Daoy (cell line): ENCODE results near the gene P2RX1. TPM values are rescaled to one million over a fixed set of nuclear protein-coding genes. Genes with fewer than 3 reads are reported as not detected.
"Not testable (repeated sequence)": the region's sequence is repeated elsewhere in the genome, so short reads cannot be mapped to it uniquely, and the experiment has no call there.

ENCODE experiments used
- DNase-seq: peaks from one replicate; pipeline ENCODE4 v3.0.0-alpha.2; 2015; ENCODE audit warnings: low read depth
- total RNA-seq: library from RNA; depleted of rRNA; stranded (reverse); fragments of >200 nt; shearing (Covaris generic); gene quantifications from 2 replicates; pipeline ENCODE4 v1.2.3, GENCODE V29; 2014

P2RX1 gene
- total RNA-seq, 1 experiment from 2014 or later, result not detected

DNA sequence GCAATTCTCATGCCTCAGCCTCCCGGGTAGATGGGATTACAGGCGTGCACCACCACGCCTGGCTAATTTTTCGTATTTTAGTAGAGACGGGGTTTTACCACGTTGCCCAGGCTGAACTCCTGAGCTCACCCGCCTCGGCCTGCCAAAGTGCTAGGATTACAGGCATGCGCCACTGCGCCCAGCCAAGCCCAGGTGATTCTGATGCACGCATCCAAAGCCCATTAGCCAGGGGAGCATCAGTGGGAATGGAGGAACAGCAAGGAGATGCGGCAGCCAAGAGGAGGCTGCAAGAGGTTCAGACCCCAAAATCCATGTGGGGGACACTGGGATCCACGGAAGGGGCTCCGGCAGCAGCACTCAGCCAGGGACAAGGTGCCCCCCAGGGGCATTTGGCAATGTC is 35.9 kb upstream of the P2RX1 start:
- DNase-seq, result no peak

DNA sequence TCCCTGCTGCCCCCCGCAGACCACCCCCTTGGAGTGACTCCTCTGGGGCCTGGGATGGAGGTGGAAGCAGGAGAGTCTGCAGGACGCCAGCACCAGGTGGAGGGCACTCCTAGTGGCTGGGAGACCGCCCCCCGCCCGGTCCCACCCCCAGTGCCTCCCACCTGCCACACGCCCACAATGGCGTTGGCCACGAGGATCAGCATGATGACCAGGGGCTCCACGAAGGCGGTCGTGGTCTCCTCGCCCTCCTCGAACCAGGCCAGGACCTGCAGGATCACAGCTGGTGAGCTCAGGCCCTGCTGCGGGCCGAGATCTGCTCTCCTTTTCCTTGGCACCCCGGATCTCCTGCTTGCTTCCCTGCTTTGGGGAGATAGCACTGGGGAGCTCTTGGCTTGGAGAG is 35.2 kb upstream of the P2RX1 start:
- DNase-seq, result no peak

DNA sequence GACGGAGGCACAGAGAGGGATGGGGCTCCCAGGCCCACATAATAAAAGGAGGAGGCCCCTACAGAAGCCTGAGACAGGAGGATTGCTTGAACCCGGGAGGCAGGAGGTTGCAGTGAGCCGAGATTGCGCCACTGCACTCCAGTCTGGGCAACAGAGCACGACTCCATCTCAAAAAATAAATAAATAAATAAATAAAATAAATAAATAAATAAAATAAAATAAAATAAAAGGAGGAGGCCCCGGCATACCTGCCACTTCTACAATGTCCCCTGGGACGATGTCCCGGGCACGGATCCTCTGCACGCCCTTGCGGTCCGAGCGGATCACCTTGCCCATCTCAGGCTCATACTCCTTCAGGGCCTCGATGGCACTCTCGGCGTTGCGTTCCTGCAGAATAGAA is 34.7 kb upstream of the P2RX1 start:
- no peak for DNase-seq

DNA sequence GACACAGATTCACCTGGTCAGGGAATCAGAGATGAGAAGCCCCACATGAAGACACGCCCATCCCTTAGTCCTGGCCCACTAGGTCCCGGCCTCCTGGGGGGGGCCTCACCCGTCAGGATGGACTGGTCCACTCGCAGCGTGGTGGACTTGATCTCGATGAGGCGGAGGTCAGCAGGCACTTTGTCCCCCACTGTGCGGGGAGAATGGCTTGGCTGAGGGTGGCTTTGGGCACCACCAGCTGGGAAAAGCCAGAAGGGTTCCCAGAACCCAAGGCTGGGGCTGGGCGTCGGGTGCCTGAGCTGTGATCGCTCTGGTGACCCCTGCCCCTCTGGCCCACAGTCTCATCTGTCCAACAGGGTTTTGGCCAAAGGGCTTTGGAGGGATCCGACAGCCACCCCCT is 34.3 kb upstream of the P2RX1 start:
- no peak for DNase-seq

DNA sequence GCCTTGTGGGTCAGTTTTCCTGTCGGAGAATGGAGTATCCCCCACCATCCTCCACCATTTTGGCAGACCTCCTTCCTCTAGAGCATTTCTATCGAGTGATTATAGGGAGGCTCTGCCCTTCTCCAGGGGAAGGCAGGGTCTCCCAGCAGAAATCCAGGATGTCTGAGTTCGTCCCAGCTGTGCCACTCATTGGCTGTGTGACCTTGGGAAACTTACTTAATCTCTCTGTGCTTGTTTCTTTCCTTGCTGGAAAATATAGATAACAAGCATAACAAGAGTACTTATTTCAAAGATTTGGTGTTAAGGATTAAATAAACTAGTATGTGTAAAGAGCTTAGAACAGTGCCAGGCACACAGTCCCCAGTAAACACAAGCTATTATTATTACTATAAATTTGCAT is 33.2 kb upstream of the P2RX1 start:
- DNase-seq, result no peak

DNA sequence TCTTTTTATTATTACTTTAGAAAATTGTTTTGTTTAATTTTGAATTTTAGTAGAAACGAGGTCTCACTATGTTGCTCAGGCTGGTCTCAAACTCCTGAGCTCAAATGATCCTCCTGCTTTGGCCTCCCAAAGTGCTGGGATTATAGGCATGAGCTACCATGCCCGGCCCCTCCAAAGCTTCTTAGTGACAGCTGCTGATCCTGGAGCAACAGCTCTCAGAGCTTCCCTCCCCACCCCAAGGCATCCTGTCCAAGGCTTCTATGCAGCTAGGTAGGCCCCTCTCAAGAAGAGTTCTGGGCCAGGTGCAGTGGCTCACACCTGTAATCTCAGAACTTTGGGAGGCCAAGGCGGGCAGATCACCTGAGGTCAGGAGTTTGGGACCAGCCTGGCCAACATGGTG is 32.3 kb upstream of the P2RX1 start:
- not testable (repeated sequence) for DNase-seq

DNA sequence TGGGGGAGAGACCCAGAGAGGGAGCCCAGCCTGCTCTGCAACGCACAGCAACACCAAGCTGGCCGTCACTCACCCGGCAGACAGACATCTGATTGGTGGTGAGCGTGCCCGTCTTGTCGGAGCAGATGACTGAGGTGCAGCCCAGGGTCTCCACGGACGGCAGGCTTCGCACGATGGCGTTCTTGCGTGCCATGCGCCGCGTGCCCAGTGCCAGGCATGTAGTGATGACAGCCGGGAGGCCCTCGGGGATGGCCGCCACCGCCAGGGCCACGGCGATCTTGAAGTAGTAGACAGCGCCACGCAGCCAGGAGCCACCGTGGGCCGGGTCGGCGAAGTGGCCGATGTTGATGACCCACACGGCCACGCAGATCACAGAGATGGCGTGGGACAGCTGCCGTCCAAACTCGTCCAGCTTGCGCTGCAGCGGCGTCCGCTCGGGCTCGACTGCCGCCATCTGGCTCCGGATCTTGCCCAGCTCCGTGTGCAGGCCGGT is 31.1 kb upstream of the P2RX1 start:
- DNase-seq, result no peak

DNA sequence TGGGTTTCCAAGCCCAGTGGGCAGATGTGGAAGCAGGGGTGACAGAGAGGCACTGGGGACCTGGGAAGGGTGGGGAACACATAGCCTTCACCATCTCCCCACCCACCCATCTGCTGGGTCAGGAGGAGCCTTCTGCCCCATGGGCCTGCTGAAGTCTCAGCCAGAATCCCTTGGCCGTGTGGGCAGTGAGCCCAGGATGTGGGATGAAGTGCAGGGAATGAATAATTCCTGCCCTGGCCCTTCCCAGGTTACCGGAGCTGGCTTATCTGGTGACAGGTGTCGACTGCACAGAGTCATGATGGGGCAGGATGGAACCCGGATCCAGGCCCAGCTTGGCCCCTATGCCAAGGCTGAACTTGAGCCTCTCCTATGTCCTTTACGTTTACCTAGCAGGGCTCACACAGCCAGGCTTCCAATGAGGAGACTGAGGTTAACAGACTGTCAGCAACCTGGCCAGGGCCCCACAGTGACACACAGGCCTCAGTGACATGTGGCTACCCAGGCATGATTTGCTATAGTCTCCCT is 30.5 kb upstream of the P2RX1 start:
- no peak for DNase-seq

DNA sequence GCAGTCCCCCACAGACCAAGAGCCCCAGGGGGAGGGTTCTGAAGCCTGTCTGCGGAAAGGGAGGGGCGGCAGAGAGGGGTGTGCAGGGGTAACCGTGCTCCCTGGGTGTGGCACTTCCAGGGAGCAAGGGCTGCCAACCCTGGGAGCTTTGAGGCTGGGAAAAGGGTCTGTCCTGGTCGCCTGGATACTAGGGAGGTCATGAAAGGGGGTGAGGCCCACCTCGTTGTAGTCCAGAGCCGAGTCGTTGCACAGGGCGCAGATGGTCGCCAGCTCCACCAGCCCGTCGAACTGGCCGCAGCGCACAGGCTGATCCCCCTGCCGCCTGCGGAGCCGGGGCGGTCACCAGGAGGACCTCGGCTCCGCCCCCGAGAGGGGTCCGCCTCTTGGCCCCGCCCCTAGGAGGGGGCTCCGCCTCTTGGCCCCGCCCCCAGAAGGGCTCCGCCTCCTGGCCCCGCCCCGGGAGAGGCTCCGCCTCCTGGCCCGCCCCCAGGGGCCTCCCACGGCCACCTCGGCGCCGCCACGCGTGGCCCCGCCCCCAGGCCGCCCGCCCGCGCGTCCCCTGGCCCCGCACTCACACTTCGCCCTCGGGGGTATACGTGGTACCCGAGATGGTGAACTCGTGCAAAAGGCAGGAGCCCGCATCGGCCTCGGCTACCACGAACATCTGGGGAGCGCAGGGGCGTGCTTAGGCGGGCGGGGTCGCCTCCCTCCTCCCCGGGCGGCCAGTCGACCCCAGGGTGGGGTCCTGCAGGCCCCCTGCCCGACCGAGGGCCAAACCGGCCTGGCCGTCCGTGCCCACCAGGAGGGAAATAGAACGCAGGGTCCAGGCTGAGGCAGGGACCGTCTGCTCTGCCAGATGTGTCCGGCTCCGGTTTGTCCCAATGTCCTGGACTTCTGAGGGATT is 28.5 kb upstream of the P2RX1 start:
- peak; percentile 78 for DNase-seq

DNA sequence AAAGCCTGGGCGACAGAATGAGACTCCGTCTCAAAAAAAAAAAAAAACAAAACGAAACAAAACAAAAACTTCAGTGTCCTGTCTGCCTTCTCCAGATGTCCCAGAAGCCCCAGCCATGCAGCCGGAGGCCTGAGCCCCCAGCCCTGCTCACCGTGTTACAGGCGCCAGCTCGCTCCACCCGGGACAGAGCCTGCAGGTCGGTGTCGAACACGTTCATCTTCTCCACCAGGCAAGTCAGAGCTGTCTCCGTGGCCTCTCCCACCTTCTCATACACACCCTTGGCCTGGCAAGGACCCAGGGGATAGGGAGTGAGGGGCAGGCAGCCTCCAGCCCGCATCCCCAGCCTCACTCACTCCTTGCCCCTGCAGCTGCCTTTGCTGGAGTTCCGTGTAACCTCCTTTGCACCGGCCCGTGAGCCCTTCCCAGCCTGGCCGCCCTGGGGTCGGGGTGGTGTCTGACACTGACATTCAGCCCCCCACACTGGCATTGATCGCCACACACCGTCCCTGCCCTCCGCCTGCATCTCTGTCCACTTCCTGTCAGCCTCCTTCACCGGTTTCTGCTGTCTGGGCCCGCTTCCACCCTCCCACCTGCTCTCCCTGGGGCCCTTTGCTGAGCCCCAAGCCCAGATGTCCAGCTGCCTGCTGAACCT is 27.1 kb upstream of the P2RX1 start:
- DNase-seq, result no peak

DNA sequence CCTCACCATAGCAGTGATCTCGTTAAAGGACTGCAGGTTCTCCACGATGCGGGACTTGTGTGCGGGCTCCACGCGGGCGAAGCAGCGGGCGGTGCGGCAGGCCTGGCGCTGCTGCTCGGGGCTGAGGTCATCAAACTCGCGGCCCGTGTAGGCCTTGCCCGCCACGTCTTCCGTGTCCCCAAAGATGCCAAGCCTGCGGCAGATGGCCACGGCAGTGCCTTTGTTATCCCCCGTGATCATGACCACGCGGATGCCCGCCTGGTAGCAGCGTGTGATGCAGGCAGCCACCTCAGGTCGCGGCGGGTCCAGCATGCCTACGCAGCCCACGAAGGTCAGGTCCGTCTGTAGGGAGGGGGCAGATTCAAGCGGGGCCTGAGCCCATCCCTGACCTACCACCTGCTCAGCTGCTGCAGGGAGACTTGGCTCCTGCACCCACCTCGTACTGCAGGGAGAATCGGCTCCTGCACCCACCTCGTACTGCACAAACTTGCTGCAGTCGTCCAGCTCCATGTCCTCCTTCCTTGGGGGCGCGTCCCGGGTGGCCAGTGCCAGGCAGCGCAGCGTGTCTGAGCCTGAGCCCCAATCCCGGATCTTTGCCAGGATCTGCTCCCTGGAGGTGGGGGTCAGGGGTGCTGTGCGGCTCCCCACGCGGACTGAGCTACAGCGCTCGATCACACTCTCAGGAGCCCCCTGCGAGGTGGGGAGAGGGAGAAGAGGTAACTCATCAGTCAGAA is 24.9 kb upstream of the P2RX1 start:
- no peak for DNase-seq

DNA sequence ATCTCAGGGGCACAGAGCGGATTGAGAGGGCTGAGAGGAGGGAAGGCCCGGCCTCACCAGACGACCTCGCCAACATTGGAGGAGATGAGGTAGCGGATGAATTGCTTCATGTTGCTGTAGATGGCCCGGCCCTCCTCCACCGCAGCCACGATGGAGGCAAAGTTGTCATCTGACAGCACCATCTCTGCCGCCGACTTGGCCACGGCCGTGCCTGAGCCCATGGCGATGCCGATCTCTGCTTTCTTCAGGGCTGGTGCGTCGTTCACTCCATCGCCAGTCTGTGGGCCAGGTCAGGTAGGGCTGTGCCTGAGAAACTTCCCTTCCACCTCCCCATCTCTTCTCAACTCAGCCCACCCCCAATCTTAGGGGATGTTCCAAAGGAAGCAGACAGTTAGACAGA is 21.1 kb upstream of the P2RX1 start:
- no peak for DNase-seq

DNA sequence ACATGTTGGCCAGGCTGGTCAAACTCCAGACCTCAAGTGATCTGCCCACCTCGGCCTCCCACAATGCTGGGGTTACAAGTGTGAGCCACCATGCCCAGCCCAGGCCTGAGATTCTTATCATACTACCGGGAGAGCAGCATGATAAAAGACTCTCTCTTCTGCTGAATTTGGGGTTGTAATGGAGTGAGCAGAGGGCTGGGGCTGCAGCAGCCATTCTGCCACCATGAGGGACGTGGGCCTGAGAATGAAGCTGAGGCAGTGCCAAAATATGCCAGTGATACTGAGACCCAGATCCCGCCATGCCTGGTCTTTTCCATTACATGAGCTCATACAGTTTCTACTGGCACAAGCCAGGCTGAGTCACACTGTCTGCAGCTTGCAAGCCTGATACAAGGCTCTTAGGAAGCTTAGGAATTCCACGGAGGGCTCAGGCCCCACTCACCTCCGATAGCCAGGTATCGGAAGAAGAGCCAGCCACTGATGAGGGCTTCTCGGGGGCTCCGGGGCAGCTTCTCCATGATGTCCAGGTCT is 19.6 kb upstream of the P2RX1 start:
- peak; percentile 67 for DNase-seq

DNA sequence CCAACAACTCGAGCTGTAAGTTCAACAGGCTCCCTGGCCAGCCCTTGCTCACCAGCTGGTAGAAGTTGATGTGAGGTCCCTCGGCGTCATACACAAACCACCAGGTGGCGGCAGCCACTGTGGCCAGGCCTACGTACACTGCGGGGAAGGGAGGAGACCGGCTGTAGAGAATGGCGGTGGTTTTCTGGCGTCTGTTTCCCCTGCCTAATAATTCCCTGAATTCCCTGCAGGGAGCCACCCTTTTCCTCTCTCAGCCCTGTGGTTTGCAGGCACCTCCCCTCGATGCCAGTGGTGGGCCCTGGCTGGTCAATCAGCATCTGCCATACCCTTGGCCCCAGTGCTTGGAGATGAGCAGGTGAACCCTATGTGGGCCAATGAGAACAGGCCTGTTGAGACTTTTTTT is 18.9 kb upstream of the P2RX1 start:
- DNase-seq, result peak; percentile 79

DNA sequence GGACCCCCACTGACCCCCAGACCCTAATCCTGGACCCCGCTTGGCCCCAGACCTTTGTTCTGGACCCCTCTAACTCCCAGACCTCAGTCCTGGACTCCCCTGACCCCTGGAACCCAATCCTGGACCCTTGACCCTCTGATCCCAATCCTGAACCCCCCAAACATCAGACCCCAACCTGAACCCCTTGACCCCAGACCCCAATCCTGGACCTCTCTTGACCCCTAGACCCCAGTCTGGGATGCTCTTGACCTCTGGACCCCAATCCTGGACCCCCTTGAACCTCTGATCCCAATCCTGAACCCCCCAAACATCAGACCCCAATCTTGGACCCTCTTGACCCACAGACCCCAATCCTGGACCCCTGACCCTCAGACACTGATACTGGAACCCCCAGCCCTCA is 13.5 kb upstream of the P2RX1 start:
- DNase-seq, result no peak

DNA sequence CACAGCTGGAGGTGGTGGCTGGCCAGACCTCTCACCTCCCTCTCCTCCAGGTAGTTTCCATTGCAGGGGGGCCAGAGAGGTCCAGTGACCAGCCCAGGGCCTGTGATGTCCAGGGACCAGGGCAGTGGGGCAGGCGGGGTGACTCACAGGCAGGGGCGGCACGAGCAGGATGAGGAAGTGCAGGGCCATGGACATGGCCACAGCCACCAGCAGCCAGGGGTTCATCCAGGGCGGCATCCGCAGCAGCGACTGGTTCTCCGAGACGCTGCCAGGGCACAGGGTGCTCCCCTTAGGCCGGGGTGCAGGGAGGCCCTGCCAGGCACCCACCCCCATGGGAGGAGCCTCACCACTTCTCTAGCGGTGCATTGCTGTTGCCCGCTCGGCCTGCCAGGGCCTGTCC is 12.9 kb upstream of the P2RX1 start:
- no peak for DNase-seq

DNA sequence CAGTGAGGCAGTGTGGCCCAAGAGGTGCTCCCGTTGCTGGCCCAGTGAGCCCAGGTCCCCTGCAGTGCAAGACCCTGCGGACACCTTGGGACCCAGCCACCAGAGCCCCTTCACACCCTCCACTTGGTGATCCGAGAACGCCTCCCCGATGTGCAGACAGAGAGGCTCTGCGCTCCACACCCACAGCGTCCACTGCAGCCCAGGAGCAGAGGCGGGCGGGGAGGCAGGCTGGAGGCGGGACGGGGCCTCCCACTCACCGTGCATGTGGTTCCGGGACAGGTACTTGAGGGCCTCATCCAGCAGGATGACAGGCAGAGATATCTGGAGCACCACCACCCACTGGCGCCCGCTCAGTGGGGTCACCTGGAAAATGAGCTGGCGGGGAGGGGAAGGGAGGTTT is 12.1 kb upstream of the P2RX1 start:
- DNase-seq, result no peak

DNA sequence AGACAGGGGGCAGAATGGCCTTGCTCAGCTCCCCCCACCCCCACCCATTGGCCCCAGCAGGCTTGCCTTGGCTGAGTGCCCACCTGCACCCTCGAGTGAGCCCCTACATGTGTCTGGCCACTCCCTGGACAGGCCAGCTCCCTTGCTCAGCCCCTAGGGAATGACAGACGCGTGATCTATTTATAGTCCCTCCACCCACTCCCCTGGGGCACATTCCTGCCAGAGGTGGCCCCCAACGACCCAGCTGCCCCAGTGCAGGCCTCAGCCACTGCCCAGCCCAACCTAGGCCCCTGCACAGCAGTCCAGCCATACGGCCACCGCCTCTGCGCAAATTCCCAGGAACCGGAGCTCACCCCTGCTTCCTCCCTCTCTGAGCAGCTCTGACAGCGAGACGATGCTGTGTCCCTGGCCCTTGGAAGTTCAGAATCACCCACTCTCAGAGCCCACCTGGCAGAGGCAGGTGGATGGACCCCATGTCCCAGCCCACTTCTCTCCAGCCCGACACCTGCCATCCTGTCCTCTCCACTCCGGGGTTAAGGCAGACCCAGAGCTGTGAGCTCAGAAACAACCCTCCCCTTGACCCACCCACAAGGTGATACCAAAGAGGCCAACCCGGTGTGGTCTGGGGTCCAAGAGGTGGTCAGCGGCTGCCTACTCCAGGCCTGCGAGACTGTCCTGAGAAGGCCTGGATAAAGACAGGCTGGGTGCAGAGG is 11.5 kb upstream of the P2RX1 start:
- DNase-seq, result no peak

DNA sequence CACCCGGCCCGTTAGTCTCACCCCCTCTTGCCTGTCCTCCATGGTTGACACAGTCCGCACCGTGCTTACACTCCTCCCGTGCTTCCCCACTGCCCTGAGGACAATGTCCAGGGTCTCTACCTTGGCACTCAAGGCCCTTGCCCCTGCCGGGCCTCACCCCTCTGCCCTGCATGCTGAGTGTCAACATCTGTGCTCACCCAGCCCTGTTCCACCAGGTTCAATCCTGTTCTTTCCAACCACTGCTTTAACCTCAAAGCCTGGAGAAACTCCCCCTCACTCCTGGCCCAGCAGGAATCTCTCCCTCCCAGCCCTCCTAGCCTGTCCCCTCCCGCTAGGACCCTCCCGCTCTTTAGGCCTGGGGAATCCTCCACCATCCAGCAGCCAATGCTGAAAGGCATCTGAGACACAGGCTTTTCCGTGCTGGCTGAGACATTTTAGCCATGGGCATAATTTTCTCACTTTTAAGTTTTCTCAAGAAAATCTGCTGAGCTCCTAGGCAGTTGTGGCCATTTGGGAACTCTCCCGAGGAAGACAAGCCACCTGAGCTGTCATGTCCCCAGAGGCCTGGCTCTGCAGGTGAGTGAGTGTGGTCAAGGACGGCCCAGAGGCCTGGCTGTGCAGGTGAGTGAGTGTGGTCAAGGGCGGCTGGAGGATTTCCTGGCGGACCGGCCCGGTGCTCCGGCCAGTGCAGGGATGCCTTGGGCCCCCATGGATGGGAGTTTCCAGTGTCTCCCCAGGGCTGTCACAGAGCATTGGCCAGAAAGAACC is 10.8 kb upstream of the P2RX1 start:
- DNase-seq, result no peak

DNA sequence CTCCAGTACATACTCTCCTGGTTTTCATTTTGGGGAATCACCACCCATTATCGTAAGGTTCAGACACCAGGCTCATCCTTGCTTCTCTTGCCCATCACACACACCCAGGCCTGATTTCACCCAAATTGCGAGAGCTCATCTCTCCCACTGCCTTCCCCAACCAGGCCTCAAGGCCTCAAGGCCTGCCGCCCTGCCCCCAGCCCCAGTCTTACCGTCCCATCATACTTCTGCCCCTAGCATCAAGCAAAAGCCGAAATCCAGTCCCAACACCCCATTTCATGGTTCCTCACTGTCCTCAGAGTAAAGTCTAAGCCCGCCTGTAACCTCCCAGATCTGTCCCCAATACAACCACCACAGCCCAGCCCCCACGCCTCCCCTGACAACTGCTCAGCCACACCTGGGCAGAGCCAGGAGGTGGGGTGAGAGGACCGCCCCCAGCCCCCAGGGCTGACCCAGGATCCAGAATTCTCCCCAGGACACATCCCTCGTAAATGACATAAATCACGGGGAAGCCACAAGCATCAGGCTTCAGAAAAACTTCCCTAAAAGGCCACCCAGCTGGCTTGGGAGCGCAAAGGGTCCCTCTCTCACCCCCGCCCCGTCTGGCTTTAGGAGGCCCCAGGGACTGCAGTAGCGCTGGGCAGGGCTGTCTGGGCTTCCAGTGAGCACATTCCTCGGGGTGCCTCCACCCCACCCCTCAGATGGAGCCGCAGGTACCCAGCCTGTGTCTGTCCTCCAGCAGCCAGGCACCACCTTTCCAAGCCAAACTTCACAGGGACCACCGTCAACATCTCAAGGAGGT is 9.6 kb upstream of the P2RX1 start:
- DNase-seq, result no peak
